ENCODE results near the gene MTOR. TPM values are rescaled to one million over a fixed set of nuclear protein-coding genes. Genes with fewer than 3 reads are reported as not detected.

The MTOR gene
- total RNA-seq, 2 experiments from 2014 or later: 40.7 to 45.4 TPM

DNA sequence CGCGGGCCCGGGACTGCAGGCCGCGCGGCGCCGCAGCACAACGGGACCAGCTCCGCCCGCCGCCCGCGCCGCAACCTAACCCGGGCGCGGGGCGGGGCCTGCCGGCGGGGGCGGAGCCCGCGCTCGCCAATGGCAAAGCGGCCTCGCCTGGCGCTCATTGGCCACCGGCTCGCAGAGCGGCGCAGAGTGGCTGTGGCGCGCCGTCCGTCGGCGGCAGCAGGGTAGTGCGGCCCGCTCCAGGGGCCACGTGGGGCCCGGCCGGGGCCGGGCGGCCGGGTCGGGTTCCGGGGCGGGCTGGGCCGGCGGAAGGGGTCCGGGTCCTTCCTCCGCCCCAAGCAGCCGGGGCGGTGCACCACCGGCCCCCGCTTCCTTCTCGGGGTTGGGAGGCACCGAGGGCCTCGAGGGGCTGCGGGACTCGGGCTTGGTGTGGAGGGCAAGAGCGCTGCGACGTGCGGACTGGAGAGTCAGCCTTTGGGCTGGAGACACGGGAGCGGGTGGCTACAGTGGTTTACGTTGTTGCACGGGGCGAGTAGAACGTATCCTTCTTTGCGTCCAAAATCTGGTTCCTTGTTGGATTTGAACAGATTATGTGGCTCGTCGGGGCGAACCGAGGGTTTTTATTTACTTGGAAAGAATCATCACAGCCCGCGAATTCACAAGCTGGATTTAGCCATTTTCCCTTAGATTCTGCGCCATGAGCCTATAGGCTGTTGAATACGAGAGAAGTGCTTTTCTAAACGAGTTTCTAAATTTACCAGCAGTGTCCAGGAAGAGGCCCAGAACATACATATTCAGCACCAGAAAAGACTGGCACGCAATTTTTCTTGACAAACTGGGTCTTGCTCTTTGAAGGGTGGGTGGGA, 202.2 kb downstream of the MTOR start, which contains the start of gene SRM:
TSS of gene SRM (minus strand) at position 51 of the 863 bp plus-strand sequence. CDS start 75 bp downstream, outside the sequence.
- peaks cover 33% of the 10 kb centered on the region for H3K4me1 Mint-ChIP-seq
- POLR2A ChIA-PET: interaction anchor here (0.5 to 4.2 kb wide), 14 partner anchors 10 to 877 kb away, joined by 3 to 28 read pairs (median 5); partner anchors contain the start of genes EXOSC10, FBXO6, MTOR and TARDBP
- H3K36me3 Mint-ChIP-seq: peaks cover 14% of the 10 kb centered on the region
- H3K4me3 Mint-ChIP-seq: peak within 1 kb of the TSS; percentile 91
- ATAC-seq (ENCODE audit: low read depth) (peak; percentile 95), DNase-seq (peak; percentile 97)
- peak within 1 kb of the TSS; percentile 94 for H3K27ac Mint-ChIP-seq
- no peaks in the 10 kb centered on the region for H3K27me3 Mint-ChIP-seq
- H3K9me3 Mint-ChIP-seq: no peaks in the 10 kb centered on the region

DNA sequence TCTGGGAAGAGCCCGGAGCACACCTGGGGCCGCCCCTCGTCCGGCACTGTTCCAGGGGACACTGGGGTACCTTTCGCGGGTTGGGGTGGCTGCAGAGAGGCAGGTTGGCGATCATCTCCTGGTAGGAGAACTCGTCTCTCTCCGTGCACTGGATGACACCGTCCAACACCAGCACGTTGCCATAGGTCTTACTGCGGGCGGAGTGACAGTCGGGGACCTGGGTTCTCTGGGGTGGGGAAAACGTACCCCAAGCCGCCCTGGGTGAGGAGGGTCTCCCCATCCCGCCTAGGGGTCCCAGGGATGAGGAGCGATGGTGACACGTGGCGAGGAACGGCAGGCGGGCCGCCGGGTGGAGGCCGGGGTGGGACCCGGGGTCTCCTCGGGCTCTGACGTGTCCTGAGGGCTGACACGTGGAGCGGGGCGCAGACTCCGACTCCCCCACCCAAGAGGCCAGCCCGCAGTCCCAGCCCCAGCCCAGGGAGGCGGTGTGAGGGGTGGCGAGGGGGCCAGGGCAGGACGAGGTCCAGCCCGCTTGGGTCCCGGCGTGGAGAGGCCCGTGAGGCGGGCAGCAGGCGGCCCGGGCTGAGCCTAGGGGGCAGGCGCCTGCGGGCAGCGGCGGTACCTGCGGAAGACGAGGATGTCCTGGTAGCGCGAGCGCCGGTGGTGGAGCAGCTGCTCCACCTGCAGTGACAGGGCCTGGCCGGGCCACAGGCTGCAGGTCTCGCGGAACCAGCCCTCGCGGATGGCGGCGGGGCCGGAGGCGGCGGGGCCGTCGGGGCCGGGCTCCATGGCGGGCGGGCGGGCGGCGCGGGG, 203.0 kb downstream of the MTOR start:
- no peaks in the 10 kb centered on the region for H3K27me3 Mint-ChIP-seq
- POLR2A ChIA-PET: interaction anchor here (0.6 to 4.2 kb wide), 7 partner anchors 11 to 876 kb away, joined by 3 to 28 read pairs (median 6); partner anchors contain the start of genes EXOSC10 and TARDBP
- no peaks in the 10 kb centered on the region for H3K9me3 Mint-ChIP-seq
- H3K4me1 Mint-ChIP-seq: peaks cover 33% of the 10 kb centered on the region
- H3K4me3 Mint-ChIP-seq: peak overlapping the region; percentile 88
- ATAC-seq (ENCODE audit: low read depth) (peak; percentile 37), DNase-seq (peak; percentile 45)
- peaks cover 11% of the 10 kb centered on the region for H3K36me3 Mint-ChIP-seq
- H3K27ac Mint-ChIP-seq: peak overlapping the region; percentile 87

DNA sequence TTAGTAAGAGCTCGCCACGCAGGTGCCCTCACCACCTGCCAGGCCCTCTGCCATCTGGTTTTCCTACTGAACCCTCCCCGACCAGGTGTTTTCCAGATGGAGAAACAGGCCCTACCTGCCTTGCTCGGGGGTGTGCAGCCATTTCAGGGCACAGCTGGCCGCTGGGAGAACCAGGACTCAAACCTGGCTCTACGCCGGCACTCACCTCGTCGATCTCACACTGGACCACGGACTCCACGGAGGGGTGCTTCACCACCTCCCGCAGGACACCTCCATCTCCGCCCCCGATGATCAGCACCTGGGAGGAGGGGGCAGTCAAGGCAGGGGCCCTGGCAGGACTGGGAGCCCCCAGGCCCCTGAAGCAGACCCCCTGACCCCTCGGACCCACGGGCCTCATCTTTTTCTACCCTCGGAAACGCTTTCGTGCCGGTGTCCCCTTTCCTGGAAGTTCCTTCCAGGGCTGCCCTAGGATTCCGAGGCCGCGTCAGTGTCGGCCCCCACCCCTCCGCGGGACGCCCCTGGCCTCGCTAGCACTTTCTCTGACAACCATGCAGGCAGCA, 203.7 kb downstream of the MTOR start:
- H3K36me3 Mint-ChIP-seq: peaks cover 11% of the 10 kb centered on the region
- ATAC-seq (ENCODE audit: low read depth) (no peak), DNase-seq (no peak)
- H3K4me1 Mint-ChIP-seq: peaks cover 31% of the 10 kb centered on the region
- peak overlapping the region; percentile 88 for H3K4me3 Mint-ChIP-seq
- H3K27me3 Mint-ChIP-seq: no peaks in the 10 kb centered on the region
- H3K9me3 Mint-ChIP-seq: no peaks in the 10 kb centered on the region
- POLR2A ChIA-PET: interaction anchor here (0.5 to 0.6 kb wide), 3 partner anchors 223 to 680 kb away, joined by 3 to 5 read pairs (median 3); no protein-coding TSS in a partner anchor
- H3K27ac Mint-ChIP-seq: peak overlapping the region; percentile 87

GRCh38 chr1:11058026-11058425, 204.3 kb downstream of the MTOR start:
- Mint-ChIP-seq H3K27ac (no peak overlapping the region), H3K9me3 (no peaks in the 10 kb centered on the region), H3K27me3 (no peaks in the 10 kb centered on the region), H3K4me1 (peaks cover 26% of the 10 kb centered on the region), H3K36me3 (peaks cover 11% of the 10 kb centered on the region), H3K4me3 (peak overlapping the region; percentile 88)
- no peak for ATAC-seq (ENCODE audit: low read depth)
- DNase-seq: no peak
- POLR2A ChIA-PET: interaction anchor here (0.5 to 0.6 kb wide), 2 partner anchors 224 to 633 kb away, joined by 3 to 5 read pairs; no protein-coding TSS in a partner anchor

- Mint-ChIP-seq H3K4me3 (peak overlapping the region; percentile 7), H3K27me3 (no peaks in the 10 kb centered on the region), H3K27ac (peak overlapping the region; percentile 24), H3K36me3 (peaks cover 9% of the 10 kb centered on the region), H3K4me1 (peaks cover 22% of the 10 kb centered on the region), H3K9me3 (no peaks in the 10 kb centered on the region)
- POLR2A ChIA-PET: no interaction called here
- DNase-seq: no peak
- ATAC-seq (ENCODE audit: low read depth): no peak
These were observed 204.9 kb downstream of the MTOR start for GRCh38 chr1:11057477-11057876.

Other genes with a start within 250 kb of the MTOR start
- 100 to 1,000 TPM; 166 to 174 TPM for gene TARDBP, start 249.9 kb downstream of the MTOR start, total RNA-seq
- gene MASP2, start 215.3 kb downstream of the MTOR start, total RNA-seq: not detected
- gene SRM, start 202.5 kb downstream of the MTOR start, total RNA-seq: 10 to 100 TPM; 72.3 to 85.0 TPM
- gene EXOSC10, start 162.7 kb downstream of the MTOR start, total RNA-seq: 10 to 100 TPM; 89.1 to 92.8 TPM
- not detected for gene ANGPTL7, start 73.2 kb downstream of the MTOR start, total RNA-seq
- 10 to 100 TPM; 26.5 to 28.9 TPM for gene UBIAD1, start 10.6 kb upstream of the MTOR start, total RNA-seq
- under 1 TPM; 0.44 to 0.60 TPM for gene DISP3, start 216.6 kb upstream of the MTOR start, total RNA-seq

All from activated naive CD8-positive, alpha-beta T cell treated with anti-CD3 and anti-CD28 coated beads, Interleukin-2, amount 10 ng/mL, durations not matched to agents 7 days and 5 days (primary cell).